ENCODE measurements around the gene LCLAT1. TPM values are rescaled to one million over a fixed set of nuclear protein-coding genes. Genes with fewer than 3 reads are reported as not detected.

The LCLAT1 gene
- total RNA-seq, 2 donors from 2014 or later, result 18.0 to 20.6 TPM

- DNase-seq, result no peak
- no peak for ATAC-seq
- intact Hi-C loops (cut with DNase I, micrococcal nuclease), result no loop called here
These were observed 101.3 kb downstream of the LCLAT1 start for GRCh38 chr2:30548386-30548785.

- ATAC-seq, result no peak
- no peak for DNase-seq
- intact Hi-C loops (cut with DNase I, micrococcal nuclease), result no loop called here
These were observed 102.0 kb downstream of the LCLAT1 start for GRCh38 chr2:30549096-30549495.

GRCh38 chr2:30559544-30560275, 112.7 kb downstream of the LCLAT1 start:
- no peak for ATAC-seq
- DNase-seq, result no peak
- intact Hi-C loops (cut with DNase I, micrococcal nuclease), result no loop called here

- DNase-seq (no peak), ATAC-seq (no peak)
- intact Hi-C loops (cut with DNase I, micrococcal nuclease), result no loop called here
These were observed 114.3 kb downstream of the LCLAT1 start for GRCh38 chr2:30561349-30561748.

- intact Hi-C loops (cut with DNase I, micrococcal nuclease), result no loop called here
- no peak for DNase-seq
- no peak for ATAC-seq
These were observed 118.9 kb downstream of the LCLAT1 start for GRCh38 chr2:30565851-30566358.

- intact Hi-C loops (cut with DNase I, micrococcal nuclease), result no loop called here
- ATAC-seq (no peak), DNase-seq (no peak)
These were observed 119.6 kb downstream of the LCLAT1 start for GRCh38 chr2:30566631-30567030.

GRCh38 chr2:30567317-30567716, 120.3 kb downstream of the LCLAT1 start:
- ATAC-seq, result no peak
- intact Hi-C loops (cut with DNase I, micrococcal nuclease), result no loop called here
- no peak for DNase-seq

GRCh38 chr2:30569946-30570345, 122.9 kb downstream of the LCLAT1 start:
- no peak for ATAC-seq
- intact Hi-C loops (cut with DNase I, micrococcal nuclease), result no loop called here
- DNase-seq, result no peak

- DNase-seq (no peak), ATAC-seq (no peak)
- intact Hi-C loops (cut with DNase I, micrococcal nuclease), result no loop called here
These were observed 130.1 kb downstream of the LCLAT1 start for GRCh38 chr2:30577151-30577550.

GRCh38 chr2:30580391-30580790, 133.3 kb downstream of the LCLAT1 start:
- DNase-seq (no peak), ATAC-seq (no peak)
- intact Hi-C loops (cut with DNase I, micrococcal nuclease), result no loop called here

- DNase-seq (no peak), ATAC-seq (no peak)
- intact Hi-C loops (cut with DNase I, micrococcal nuclease), result no loop called here
These were observed 135.5 kb downstream of the LCLAT1 start for GRCh38 chr2:30582521-30582920.

- ATAC-seq (no peak), DNase-seq (no peak)
- intact Hi-C loops (cut with DNase I, micrococcal nuclease), result no loop called here
These were observed 136.2 kb downstream of the LCLAT1 start for GRCh38 chr2:30583204-30583749.

- no peak for ATAC-seq
- intact Hi-C loops (cut with DNase I, micrococcal nuclease), result no loop called here
- no peak for DNase-seq
These were observed 137.1 kb downstream of the LCLAT1 start for GRCh38 chr2:30584116-30584515.

GRCh38 chr2:30588994-30589393, 141.9 kb downstream of the LCLAT1 start:
- intact Hi-C loops (cut with DNase I, micrococcal nuclease), result no loop called here
- DNase-seq (no peak), ATAC-seq (no peak)

- intact Hi-C loops (cut with DNase I, micrococcal nuclease), result no loop called here
- DNase-seq (no peak), ATAC-seq (no peak)
These were observed 143.4 kb downstream of the LCLAT1 start for GRCh38 chr2:30590407-30590806.

GRCh38 chr2:30591186-30591585, 144.1 kb downstream of the LCLAT1 start:
- DNase-seq (no peak), ATAC-seq (no peak)
- intact Hi-C loops (cut with DNase I, micrococcal nuclease), result no loop called here

- ATAC-seq (no peak), DNase-seq (no peak)
- intact Hi-C loops (cut with DNase I, micrococcal nuclease), result no loop called here
These were observed 154.3 kb downstream of the LCLAT1 start for GRCh38 chr2:30601375-30601774.

GRCh38 chr2:30605197-30605596, 158.2 kb downstream of the LCLAT1 start:
- no peak for DNase-seq
- no peak for ATAC-seq
- intact Hi-C loops (cut with DNase I, micrococcal nuclease), result no loop called here

- no peak for DNase-seq
- intact Hi-C loops (cut with DNase I, micrococcal nuclease), result no loop called here
- ATAC-seq, result no peak
These were observed 161.6 kb downstream of the LCLAT1 start for GRCh38 chr2:30608643-30609042.

GRCh38 chr2:30611583-30611982, 164.5 kb downstream of the LCLAT1 start:
- ATAC-seq (no peak), DNase-seq (no peak)
- intact Hi-C loops (cut with DNase I, micrococcal nuclease), result no loop called here

- ATAC-seq, result no peak
- intact Hi-C loops (cut with DNase I, micrococcal nuclease), result no loop called here
- DNase-seq, result no peak
These were observed 165.3 kb downstream of the LCLAT1 start for GRCh38 chr2:30612371-30612770.

All from left colon (tissue), 2 donors.